Right renal cortex interstitium (tissue), 3 donors: ENCODE measurements around the gene DDX42. TPM values are rescaled to one million over a fixed set of nuclear protein-coding genes. Genes with fewer than 3 reads are reported as not detected.
A peak's percentile ranks its signal among the peaks of the same experiment; 100 is the strongest.

Experiments used
- DNase-seq, 3 donors: peaks; one replicate each; pipeline ENCODE4 v3.0.0-alpha.2; 2013; ENCODE audit warnings: low read depth in 3 of 3, low spot score in 2 of 3
- polyA plus RNA-seq, 3 donors: library from polyadenylated mRNA; unstranded; fragments of 120-200 nt; gene quantifications; one replicate each; pipeline ENCODE4 v1.2.1, GENCODE V29; 2013; ENCODE audit not compliant: insufficient read length in 3 of 3

Gene DDX42
- polyA plus RNA-seq, 3 donors, result 154 to 189 (median 172) TPM

GRCh38 chr17:63819585-63820537 is 45.9 kb downstream of the DDX42 start:
- DNase-seq, result no peak

GRCh38 chr17:63820963-63821561 is 47.1 kb downstream of the DDX42 start:
- DNase-seq, result no peak

- no peak for DNase-seq
Observed at GRCh38 chr17:63821804-63822203, 47.8 kb downstream of the DDX42 start.

- DNase-seq, result no peak
Observed at GRCh38 chr17:63822537-63822936, 48.6 kb downstream of the DDX42 start.

- no peak for DNase-seq
Observed at GRCh38 chr17:63823659-63824331, 49.8 kb downstream of the DDX42 start.

- DNase-seq, result no peak
Observed at GRCh38 chr17:63824362-63824761, 50.4 kb downstream of the DDX42 start.

GRCh38 chr17:63826468-63827001 is 52.6 kb downstream of the DDX42 start:
- DNase-seq, result no peak

GRCh38 chr17:63827002-63827800 is 53.2 kb downstream of the DDX42 start, which contains the start of the genes FTSJ3 and PSMC5:
FTSJ3 (minus strand) TSS chr17:63827663; CDS start chr17:63826902, 761 bp downstream.
PSMC5 (plus strand) TSS chr17:63827431; CDS start chr17:63827491, 60 bp downstream.
- DNase-seq, result peak; percentile 95 to 97 (median 96)

GRCh38 chr17:63827801-63828221 is 53.8 kb downstream of the DDX42 start:
- DNase-seq, result no peak

- no peak for DNase-seq
Observed at GRCh38 chr17:63828936-63829335, 55.0 kb downstream of the DDX42 start.

GRCh38 chr17:63830278-63830677 is 56.3 kb downstream of the DDX42 start:
- no peak for DNase-seq

- no peak for DNase-seq
Observed at GRCh38 chr17:63830904-63831491, 57.0 kb downstream of the DDX42 start.

- no peak for DNase-seq
Observed at GRCh38 chr17:63831505-63831904, 57.5 kb downstream of the DDX42 start.

GRCh38 chr17:63832014-63832413 is 58.0 kb downstream of the DDX42 start:
- DNase-seq, result no peak

GRCh38 chr17:63832455-63832854 is 58.5 kb downstream of the DDX42 start:
- no peak for DNase-seq

- DNase-seq, result no peak
Observed at GRCh38 chr17:63833026-63833740, 59.2 kb downstream of the DDX42 start.

GRCh38 chr17:63833741-63834373 is 59.9 kb downstream of the DDX42 start:
- DNase-seq, result no peak

- no peak for DNase-seq
Observed at GRCh38 chr17:63834431-63835166, 60.6 kb downstream of the DDX42 start.
